ENCODE results near the gene DOCK2.
"Not testable (repeated sequence)": the region's sequence is repeated elsewhere in the genome, so short reads cannot be mapped to it uniquely, and the experiment has no call there.

Gene DOCK2

GRCh38 chr5:169817031-169817430, 180.0 kb downstream of the DOCK2 start:
- H3K9ac ChIP-seq (ENCODE audit: low read depth, low read length): no peak overlapping the region
- H3K4me1 ChIP-seq (ENCODE audit: insufficient read depth, low read length): peaks cover 6% of the 10 kb centered on the region
- H3K36me3 ChIP-seq (ENCODE audit: insufficient read depth, low read length): no peaks in the 10 kb centered on the region
- H3K9me3 ChIP-seq (ENCODE audit: control insufficient read depth, insufficient read depth, low read length): peaks cover 3% of the 10 kb centered on the region

GRCh38 chr5:169826618-169827017, 189.5 kb downstream of the DOCK2 start:
- H3K4me1 ChIP-seq (ENCODE audit: insufficient read depth, low read length): no peaks in the 10 kb centered on the region
- no peaks in the 10 kb centered on the region; the same call in 1 of the 2 replicates for H3K9me3 ChIP-seq (ENCODE audit: control insufficient read depth, insufficient read depth, low read length)
- H3K9ac ChIP-seq (ENCODE audit: low read depth, low read length): no peak overlapping the region
- H3K36me3 ChIP-seq (ENCODE audit: insufficient read depth, low read length): no peaks in the 10 kb centered on the region

DNA sequence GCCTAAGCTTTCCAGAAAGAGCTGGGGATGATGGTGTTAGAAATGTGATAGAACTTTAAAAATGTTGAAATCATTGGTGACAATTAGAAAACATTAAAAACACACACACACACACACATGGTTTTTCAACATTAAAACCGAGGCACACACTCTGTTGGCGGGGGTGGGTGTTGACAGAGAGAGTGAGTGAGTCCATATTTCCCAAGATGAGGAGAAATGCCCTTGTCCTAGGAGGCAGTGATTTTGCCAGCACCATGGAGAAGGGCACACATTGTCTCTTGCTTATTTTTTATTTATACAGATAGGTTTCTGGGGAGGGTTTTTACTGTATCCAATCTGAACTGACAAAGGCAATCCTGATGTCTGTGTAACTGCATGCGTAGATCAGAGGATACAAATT, 190.7 kb downstream of the DOCK2 start:
- Histone ChIP-seq H3K36me3 (ENCODE audit: insufficient read depth, low read length) (no peaks in the 10 kb centered on the region), H3K9ac (ENCODE audit: low read depth, low read length) (no peak overlapping the region), H3K4me1 (ENCODE audit: insufficient read depth, low read length) (no peaks in the 10 kb centered on the region), H3K9me3 (ENCODE audit: control insufficient read depth, insufficient read depth, low read length) (no peaks in the 10 kb centered on the region; the same call in 1 of the 2 replicates)

GRCh38 chr5:169828385-169828784, 191.3 kb downstream of the DOCK2 start:
- no peaks in the 10 kb centered on the region for H3K36me3 ChIP-seq (ENCODE audit: insufficient read depth, low read length)
- no peaks in the 10 kb centered on the region for H3K4me1 ChIP-seq (ENCODE audit: insufficient read depth, low read length)
- H3K9ac ChIP-seq (ENCODE audit: low read depth, low read length): no peak overlapping the region
- H3K9me3 ChIP-seq (ENCODE audit: control insufficient read depth, insufficient read depth, low read length): no peaks in the 10 kb centered on the region; the same call in 1 of the 2 replicates

DNA sequence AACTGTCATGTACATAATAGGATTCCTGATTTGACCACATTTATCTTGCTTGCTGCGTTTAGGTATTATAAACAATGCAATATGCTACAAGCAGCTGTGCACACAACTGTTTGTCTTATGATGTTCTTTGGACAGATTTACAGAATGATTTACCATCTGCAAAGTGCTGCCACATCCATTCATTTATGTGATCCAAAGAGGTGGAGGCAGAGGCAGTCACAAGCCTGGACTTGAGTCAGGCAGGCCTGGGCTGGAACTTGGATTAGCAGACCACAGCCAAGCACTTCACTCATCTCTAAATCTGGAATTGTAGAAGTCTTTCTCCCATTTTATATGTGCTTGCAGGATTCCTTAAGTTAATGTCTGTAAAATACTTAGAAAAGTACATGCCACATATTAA, 194.3 kb downstream of the DOCK2 start:
- Histone ChIP-seq H3K9me3 (ENCODE audit: control insufficient read depth, insufficient read depth, low read length) (no peaks in the 10 kb centered on the region; the same call in 1 of the 2 replicates), H3K36me3 (ENCODE audit: insufficient read depth, low read length) (no peaks in the 10 kb centered on the region), H3K4me1 (ENCODE audit: insufficient read depth, low read length) (no peaks in the 10 kb centered on the region), H3K9ac (ENCODE audit: low read depth, low read length) (no peak overlapping the region)

- no peak overlapping the region for H3K9ac ChIP-seq (ENCODE audit: low read depth, low read length)
- H3K36me3 ChIP-seq (ENCODE audit: insufficient read depth, low read length): no peaks in the 10 kb centered on the region
- H3K9me3 ChIP-seq (ENCODE audit: control insufficient read depth, insufficient read depth, low read length): no peaks in the 10 kb centered on the region; the same call in 1 of the 2 replicates
- H3K4me1 ChIP-seq (ENCODE audit: insufficient read depth, low read length): no peaks in the 10 kb centered on the region
Measured at GRCh38 chr5:169832304-169832703, 195.2 kb downstream of the DOCK2 start.

- Histone ChIP-seq H3K36me3 (ENCODE audit: insufficient read depth, low read length) (no peaks in the 10 kb centered on the region), H3K4me1 (ENCODE audit: insufficient read depth, low read length) (no peaks in the 10 kb centered on the region), H3K9me3 (ENCODE audit: control insufficient read depth, insufficient read depth, low read length) (no peaks in the 10 kb centered on the region; the same call in 1 of the 2 replicates), H3K9ac (ENCODE audit: low read depth, low read length) (no peak overlapping the region)
Measured at GRCh38 chr5:169832845-169833244, 195.8 kb downstream of the DOCK2 start.

- not testable (repeated sequence) for H3K36me3 ChIP-seq (ENCODE audit: insufficient read depth, low read length); H3K4me1 ChIP-seq (ENCODE audit: insufficient read depth, low read length); H3K9ac ChIP-seq (ENCODE audit: low read depth, low read length); H3K9me3 ChIP-seq (ENCODE audit: control insufficient read depth, insufficient read depth, low read length)
Measured at GRCh38 chr5:169833681-169834292, 196.7 kb downstream of the DOCK2 start.

DNA sequence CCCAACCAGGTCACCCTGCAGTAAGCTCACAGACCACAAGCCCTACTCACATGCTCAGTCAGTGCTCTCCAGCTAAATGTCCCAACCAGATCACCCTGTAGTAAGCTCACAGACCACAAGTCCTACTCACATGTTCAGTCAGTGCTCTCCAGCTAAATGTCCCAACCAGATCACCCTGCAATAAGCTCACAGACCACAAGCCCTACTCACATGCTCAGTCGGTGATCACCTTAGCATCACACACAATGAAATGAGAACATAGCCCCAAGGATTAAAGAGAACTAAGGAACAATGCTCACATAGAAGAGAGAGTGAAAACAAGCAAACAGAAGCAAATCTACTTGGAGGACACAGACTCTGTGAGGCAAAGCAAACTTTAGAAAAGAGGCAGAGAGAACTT, 197.5 kb downstream of the DOCK2 start:
- H3K36me3 ChIP-seq (ENCODE audit: insufficient read depth, low read length); H3K9ac ChIP-seq (ENCODE audit: low read depth, low read length); H3K9me3 ChIP-seq (ENCODE audit: control insufficient read depth, insufficient read depth, low read length); H3K4me1 ChIP-seq (ENCODE audit: insufficient read depth, low read length): not testable (repeated sequence)

- H3K9me3 ChIP-seq (ENCODE audit: control insufficient read depth, insufficient read depth, low read length): no peaks in the 10 kb centered on the region
- H3K9ac ChIP-seq (ENCODE audit: low read depth, low read length): no peak overlapping the region
- no peaks in the 10 kb centered on the region for H3K4me1 ChIP-seq (ENCODE audit: insufficient read depth, low read length)
- H3K36me3 ChIP-seq (ENCODE audit: insufficient read depth, low read length): no peaks in the 10 kb centered on the region
Measured at GRCh38 chr5:169836835-169837536, 199.9 kb downstream of the DOCK2 start.

DNA sequence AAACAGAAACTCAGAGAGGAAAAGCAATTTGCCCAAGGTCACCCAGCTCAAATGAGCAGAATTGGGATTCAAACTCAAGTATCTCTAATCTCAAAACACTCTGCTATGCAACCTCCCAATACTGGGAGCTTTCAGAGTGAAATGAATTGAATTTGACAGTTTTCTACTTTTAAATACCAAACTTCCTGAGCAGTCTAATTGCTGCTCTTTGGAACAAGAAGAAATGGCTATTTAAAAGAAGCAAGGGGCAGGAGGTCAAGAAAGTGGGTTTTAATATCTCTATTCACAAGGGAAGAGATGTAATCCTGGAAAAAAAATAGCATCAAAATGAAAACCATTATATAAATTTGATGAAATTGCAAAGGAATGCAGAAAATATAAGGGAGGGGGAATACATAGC, 200.6 kb downstream of the DOCK2 start:
- no peak overlapping the region for H3K9ac ChIP-seq (ENCODE audit: low read depth, low read length)
- H3K36me3 ChIP-seq (ENCODE audit: insufficient read depth, low read length): no peaks in the 10 kb centered on the region
- H3K4me1 ChIP-seq (ENCODE audit: insufficient read depth, low read length): no peaks in the 10 kb centered on the region
- H3K9me3 ChIP-seq (ENCODE audit: control insufficient read depth, insufficient read depth, low read length): no peaks in the 10 kb centered on the region

DNA sequence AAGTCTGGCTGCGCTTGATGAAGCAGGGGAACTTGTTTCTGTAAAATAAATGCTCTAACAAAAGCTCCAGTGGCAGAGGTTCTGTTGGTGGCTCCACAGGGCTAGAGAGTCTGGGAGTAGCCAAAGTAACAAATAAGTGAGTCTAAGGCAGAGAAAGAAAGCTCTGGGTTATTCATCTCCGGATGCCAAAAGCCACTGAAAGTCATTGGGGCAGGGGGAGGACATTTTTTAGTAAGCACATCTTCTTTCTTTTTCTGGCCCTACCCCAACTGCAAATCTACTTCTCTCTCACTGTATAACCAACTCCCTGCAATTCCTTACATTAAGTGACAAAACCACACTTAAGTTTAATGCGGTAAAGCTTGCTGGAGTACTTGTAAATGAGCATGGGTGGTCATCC, 201.6 kb downstream of the DOCK2 start:
- no peaks in the 10 kb centered on the region for H3K36me3 ChIP-seq (ENCODE audit: insufficient read depth, low read length)
- no peaks in the 10 kb centered on the region for H3K9me3 ChIP-seq (ENCODE audit: control insufficient read depth, insufficient read depth, low read length)
- no peaks in the 10 kb centered on the region for H3K4me1 ChIP-seq (ENCODE audit: insufficient read depth, low read length)
- H3K9ac ChIP-seq (ENCODE audit: low read depth, low read length): no peak overlapping the region

DNA sequence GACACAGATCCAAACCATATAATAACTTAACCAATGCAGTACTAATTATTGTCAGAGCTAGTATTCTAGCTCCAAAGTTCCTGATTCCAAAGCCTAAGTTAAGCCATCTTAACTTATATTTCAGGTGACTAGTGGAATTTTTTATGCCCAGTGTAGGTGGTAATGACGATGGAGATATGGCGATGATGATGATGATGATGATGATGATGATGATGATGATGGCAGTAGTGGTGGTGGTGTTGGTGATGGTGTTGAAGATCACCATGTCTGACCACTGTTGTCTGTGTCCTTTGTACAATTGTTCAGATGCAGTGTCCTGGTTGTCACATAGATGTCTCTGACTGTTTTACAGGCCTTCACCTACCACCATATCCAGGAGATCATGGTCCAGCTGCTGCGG, 203.3 kb downstream of the DOCK2 start:
- Histone ChIP-seq H3K9me3 (ENCODE audit: control insufficient read depth, insufficient read depth, low read length) (no peaks in the 10 kb centered on the region), H3K4me1 (ENCODE audit: insufficient read depth, low read length) (0 out of 2 replicates have a peak, but pooled peaks cover 2% of the 10 kb centered on the region)

DNA sequence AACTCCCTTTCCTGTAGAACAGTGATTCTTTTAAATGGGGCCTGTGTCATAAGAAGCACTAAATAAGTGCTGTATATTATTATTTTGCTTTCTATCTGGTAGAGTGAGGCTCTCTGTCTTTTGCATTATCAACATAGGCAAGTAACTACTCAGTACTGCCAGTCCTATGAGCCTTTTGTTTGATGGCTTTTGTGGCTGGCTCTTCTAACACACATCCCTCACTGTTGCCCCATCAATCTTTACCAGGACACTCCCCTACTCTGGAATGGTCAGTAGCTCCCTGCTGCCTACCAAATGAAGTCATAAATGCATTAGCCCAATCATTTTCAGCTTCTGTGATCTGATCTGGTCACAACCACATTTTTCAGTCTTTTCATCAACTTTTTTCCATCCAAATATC, 205.6 kb downstream of the DOCK2 start:
- H3K9ac ChIP-seq (ENCODE audit: low read depth, low read length): no peak overlapping the region
- no peaks in the 10 kb centered on the region for H3K9me3 ChIP-seq (ENCODE audit: control insufficient read depth, insufficient read depth, low read length)
- H3K36me3 ChIP-seq (ENCODE audit: insufficient read depth, low read length): no peaks in the 10 kb centered on the region
- H3K4me1 ChIP-seq (ENCODE audit: insufficient read depth, low read length): 0 out of 2 replicates have a peak, but pooled peaks cover 3% of the 10 kb centered on the region

More for the DNA sequence above, 203.3 kb downstream of the DOCK2 start:
- H3K9ac ChIP-seq (ENCODE audit: low read depth, low read length): no peak overlapping the region
- H3K36me3 ChIP-seq (ENCODE audit: insufficient read depth, low read length): no peaks in the 10 kb centered on the region

DNA sequence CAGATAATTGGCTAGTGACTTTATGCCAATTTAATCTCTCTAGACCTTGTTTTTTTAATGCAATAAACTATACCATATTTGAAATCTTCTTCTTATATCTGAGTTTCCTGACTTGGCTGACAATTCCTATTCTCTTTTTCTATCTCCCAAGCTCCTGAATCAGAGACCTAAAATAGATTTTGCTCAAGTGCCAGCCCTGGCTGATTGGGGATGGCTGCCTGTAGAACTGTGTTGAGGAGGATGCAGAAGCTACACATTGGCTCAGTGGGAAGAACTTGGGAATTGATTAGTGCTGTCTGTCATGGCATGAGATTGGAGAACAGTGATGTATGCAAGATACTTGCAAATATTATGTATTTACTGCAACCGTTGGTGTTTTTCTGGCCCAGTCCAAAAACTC, 210.4 kb downstream of the DOCK2 start:
- Histone ChIP-seq H3K9ac (ENCODE audit: low read depth, low read length) (no peak overlapping the region), H3K36me3 (ENCODE audit: insufficient read depth, low read length) (no peaks in the 10 kb centered on the region), H3K4me1 (ENCODE audit: insufficient read depth, low read length) (0 out of 2 replicates have a peak, but pooled peaks cover 3% of the 10 kb centered on the region), H3K9me3 (ENCODE audit: control insufficient read depth, insufficient read depth, low read length) (peaks cover 5% of the 10 kb centered on the region)
